DMS153 treated with DMSO at 0.1 percent for 48 hours (cell line): ENCODE results near the gene FAM3C.

ENCODE experiments used
- DNase-seq: peaks from one replicate; lab custom pipeline; 2025; ENCODE audit not compliant: unreplicated experiment; lab: John Stamatoyannopoulos, UW

The FAM3C gene

GRCh38 chr7:121301446-121302213 is 94.5 kb downstream of the FAM3C start:
- no peak for DNase-seq

GRCh38 chr7:121300685-121301420 is 95.3 kb downstream of the FAM3C start:
- DNase-seq: no peak
